Activated CD4-positive, alpha-beta T cell treated with anti-CD3 and anti-CD28 coated beads, Interleukin-2, Interleukin-4, amounts not matched to agents 100 ng/mL and 50 ng/mL, durations not matched to agents 16 hours and 8 hours (primary cell): ENCODE measurements around the gene SLC26A1.

Experiments used
- DNase-seq: peaks from one replicate; pipeline ENCODE4 v3.0.0-alpha.2; 2020; ENCODE audit warnings: low spot score

Gene SLC26A1

DNA sequence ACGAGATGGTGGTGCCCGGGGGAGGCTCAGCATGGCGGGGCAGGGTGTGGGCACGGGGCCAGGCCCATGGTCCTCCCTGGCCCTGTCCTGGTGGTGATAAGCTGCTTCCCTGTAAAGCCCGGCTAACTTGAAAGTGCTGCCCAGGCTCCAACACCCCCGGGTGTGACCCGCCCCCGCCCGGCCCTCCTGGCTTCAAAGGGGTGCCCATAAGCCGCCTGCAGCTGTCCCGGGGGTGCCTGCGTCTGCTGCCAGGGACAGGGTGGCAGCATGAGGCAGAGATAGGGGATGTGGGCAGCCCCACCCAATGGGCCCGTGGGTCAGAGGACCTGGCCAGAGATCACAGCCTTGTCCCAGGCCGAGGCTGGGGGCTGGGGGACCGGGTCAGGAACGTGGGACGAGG is 36.3 kb upstream of the SLC26A1 start:
- DNase-seq, result no peak

GRCh38 chr4:1028574-1029220 is 35.5 kb upstream of the SLC26A1 start:
- DNase-seq, result no peak

DNA sequence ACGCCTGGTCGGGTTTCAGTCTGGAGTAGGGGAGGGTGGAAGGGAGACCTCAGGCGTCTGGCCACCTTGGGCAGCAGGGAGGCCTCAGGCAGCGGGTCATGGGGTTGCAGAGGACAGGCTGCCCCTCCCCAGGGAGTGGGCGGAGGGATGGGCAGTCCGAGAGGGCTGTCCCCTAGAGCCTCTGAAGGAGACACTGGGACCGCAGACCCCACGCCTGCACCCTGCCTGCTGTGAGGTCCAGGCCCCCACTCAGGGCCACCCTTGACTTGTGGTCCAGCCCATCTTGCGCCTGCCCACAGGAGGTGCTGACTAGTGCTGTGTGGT is 34.7 kb upstream of the SLC26A1 start:
- DNase-seq, result no peak

GRCh38 chr4:1027219-1027914 is 34.2 kb upstream of the SLC26A1 start:
- DNase-seq, result no peak

- peak; percentile 17 for DNase-seq
These were observed 32.9 kb upstream of the SLC26A1 start for GRCh38 chr4:1026115-1026514.

DNA sequence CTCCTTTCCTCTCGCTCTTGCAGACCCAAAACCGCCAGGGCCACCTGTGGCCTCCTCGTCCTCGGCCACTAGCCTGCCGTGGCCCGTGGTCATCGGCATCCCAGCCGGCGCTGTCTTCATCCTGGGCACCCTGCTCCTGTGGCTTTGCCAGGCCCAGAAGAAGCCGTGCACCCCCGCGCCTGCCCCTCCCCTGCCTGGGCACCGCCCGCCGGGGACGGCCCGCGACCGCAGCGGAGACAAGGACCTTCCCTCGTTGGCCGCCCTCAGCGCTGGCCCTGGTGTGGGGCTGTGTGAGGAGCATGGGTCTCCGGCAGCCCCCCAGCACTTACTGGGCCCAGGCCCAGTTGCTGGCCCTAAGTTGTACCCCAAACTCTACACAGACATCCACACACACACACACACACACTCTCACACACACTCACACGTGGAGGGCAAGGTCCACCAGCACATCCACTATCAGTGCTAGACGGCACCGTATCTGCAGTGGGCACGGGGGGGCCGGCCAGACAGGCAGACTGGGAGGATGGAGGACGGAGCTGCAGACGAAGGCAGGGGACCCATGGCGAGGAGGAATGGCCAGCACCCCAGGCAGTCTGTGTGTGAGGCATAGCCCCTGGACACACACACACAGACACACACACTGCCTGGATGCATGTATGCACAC is 31.8 kb upstream of the SLC26A1 start:
- no peak for DNase-seq

DNA sequence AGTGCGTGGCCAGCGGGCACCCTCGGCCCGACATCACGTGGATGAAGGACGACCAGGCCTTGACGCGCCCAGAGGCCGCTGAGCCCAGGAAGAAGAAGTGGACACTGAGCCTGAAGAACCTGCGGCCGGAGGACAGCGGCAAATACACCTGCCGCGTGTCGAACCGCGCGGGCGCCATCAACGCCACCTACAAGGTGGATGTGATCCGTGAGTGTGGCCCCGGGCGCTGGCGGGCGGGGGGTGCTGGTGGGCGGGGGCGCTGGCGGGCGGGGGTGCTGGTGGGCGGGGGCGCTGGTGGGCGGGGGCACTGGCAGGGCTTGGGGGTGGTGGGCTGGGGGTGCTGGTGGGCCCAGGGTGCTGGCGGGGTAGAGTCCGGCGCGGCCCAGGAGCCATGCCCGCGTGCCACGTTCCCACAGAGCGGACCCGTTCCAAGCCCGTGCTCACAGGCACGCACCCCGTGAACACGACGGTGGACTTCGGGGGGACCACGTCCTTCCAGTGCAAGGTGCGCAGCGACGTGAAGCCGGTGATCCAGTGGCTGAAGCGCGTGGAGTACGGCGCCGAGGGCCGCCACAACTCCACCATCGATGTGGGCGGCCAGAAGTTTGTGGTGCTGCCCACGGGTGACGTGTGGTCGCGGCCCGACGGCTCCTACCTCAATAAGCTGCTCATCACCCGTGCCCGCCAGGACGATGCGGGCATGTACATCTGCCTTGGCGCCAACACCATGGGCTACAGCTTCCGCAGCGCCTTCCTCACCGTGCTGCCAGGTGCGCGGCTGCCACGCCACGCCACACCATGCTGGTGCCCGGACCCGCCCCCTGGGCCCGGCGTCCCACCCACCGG is 30.9 kb upstream of the SLC26A1 start:
- no peak for DNase-seq

DNA sequence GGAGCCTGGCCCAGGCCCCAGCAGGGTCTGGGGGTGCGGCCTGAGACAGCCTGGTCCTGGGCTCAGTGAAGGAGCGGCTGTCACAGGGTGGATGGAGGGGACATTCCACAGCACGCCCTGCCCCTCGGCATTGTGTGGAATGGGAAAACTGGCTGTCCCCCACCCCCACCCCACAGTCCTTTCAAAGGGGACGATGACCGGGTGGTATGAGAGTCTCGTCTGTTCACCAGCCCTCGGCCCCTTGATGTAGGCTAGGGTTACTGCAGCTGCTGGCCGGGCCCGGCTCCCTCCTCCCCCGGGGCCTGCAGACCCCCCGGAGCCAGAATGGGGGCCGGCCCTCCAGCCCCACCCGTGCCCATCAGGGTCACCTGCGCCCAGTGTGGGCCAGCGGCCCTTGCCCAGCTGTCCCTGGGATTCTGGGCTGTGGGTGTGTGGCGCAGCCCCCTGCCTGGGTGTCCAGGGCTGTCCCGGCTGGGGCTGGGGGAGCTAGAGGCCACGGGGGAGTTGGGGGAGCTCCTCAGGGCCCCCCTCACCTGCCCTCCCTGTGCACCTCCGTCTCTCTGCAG is 30.0 kb upstream of the SLC26A1 start:
- DNase-seq, result no peak

- no peak for DNase-seq
These were observed 29.5 kb upstream of the SLC26A1 start for GRCh38 chr4:1022739-1023066.

DNA sequence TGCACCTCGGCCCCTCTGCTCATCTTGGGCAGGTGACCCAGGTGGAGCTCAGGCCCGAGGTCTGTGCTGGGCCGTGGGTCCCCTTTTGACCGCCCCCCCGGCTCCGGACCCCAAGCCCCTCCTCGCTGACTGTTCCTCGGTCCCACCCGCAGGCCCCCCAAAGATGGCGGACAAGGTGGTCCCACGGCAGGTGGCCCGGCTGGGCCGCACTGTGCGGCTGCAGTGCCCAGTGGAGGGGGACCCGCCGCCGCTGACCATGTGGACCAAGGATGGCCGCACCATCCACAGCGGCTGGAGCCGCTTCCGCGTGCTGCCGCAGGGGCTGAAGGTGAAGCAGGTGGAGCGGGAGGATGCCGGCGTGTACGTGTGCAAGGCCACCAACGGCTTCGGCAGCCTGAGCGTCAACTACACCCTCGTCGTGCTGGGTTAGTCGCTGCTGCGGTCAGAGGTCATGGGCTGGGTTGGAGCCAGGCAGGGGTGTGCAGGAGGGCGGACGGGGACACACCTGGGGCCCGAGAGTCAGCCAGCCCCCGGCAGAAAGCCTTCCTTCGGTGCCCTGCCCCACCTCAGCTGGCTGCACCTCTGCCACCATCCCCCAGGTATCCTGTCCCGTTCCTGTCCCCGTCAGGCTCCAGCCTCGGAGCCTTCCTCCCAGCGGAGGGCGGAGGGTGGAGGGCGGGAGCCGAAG is 29.0 kb upstream of the SLC26A1 start:
- no peak for DNase-seq

DNA sequence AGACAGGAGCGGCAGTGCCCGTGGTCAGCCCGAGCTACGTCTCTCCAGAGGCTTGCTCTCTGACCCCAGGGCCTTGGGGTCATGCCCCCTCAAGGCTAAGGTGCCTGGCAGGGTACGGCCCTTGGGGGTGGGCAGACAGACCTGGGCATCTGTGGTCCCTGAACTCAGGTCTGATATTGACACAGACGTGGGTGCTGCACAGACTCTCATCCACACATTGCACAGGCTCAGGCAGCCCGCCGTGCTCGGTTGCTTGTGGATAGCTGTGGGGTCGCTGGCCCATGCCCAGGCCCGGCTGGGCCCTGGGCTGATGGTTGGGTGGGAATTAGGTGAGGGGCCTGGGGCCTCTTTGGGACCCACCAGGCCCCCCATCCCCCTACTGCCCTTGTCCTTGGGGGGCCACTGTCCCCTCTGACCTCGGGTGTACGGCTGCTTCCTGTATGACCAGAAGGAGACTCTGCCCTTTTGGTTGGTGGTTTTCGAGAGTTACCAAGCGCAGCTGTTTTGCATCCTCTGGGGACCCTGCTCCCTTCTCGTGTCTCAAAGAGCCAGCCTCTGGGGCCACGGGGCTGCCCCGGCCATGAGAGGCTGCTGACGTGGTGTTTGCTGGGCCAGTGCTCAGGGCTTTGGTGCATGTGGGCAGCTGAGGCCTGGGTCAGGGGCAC is 28.3 kb upstream of the SLC26A1 start:
- DNase-seq, result no peak

DNA sequence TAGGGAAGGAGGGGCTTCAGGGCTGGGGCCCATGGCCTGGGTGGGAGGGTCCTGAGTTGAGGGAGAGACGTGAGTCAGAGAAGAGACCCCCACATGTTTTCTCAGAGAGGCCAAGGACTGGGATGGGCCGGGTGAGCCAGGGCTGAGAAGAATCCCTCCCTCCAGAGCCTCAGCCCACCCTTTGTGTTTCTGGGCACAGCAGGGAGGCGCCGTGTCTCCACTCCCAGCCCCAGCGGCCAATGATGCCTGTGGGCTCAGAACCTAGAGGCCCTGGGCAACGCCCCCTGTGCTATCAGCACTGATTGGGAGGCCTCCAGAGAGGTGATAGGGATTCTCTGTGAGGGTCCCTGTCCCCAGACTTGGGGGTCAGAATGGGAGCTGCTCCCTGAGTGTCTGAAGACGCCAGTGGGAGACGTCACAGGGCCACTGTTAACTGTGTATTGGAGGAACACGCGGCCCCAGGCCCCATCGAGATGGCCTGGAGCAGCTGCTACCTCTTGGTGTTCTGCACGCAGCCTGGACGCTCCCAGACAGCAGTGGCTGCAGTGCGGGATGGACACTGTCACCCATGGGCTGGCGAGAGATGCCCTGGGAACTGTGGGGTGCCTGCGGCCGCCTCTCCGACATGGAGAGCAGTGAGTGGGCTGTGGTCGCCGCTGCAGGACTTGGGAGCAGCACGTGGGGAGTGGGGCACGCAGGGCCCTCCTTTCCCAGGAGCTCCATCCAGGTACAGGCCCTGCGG is 26.7 kb upstream of the SLC26A1 start:
- no peak for DNase-seq

DNA sequence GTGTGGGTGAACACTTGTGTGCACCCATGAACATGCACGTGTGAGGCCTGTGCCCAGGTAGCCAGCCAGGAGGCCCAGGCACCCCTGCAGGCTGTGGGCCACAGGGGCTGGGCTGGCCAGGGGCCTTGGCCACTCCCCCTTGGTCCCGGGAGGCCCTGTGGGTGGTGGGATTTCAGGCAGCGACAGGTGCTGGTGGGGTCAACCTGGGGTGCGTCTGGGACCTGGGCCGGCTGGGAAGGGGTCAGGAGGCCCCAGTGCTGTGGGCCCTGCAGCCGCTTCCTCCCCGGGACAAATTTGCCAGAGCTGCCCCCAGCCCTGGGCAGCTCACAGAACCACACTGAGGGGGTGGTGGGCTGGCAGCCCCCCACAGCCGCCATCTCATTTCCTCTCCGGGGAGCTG is 26.1 kb upstream of the SLC26A1 start:
- no peak for DNase-seq

DNA sequence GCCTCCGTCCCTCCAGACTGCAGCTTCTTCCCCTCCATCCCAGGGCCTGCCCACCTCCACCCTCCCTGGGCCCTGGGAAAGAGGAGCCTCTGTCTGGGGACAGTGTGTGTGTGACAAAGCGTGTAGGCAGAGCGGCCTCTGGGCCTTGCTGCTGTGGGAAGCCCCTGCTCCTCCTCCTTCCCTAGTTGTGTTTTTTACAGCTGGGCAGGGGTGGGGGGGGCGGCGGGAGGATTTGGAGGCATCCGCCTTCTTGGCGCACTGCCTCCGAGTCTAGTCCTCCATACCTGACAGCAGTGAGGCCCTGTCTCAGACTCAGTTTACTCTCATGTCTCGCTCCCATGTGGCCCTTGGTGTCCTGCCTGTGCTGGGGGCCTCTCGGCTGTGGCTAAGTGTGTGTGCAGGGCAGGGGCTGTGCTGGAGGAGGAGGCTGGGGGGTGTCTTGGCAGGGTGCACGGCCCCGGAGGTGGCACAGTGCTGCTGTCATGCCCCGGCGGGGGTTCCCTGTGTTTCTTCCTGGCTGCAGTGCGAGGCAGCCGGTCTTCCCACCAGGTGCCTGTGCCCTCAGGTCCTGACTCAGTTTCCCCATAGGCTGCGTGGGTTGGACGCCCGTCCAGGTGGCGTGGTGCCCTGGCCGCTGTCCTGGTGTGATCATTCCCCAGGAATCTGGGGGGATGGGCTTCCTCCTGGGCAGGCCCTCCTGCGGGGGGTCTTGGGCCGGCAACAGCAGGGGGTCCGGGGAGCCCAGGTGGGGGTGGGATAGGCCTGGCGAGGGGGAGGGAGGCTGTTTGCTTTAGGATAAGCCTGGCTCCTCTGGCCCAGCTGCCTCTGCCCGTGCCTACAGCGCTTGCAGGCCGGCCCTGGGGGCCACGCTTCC is 25.2 kb upstream of the SLC26A1 start:
- DNase-seq, result no peak

DNA sequence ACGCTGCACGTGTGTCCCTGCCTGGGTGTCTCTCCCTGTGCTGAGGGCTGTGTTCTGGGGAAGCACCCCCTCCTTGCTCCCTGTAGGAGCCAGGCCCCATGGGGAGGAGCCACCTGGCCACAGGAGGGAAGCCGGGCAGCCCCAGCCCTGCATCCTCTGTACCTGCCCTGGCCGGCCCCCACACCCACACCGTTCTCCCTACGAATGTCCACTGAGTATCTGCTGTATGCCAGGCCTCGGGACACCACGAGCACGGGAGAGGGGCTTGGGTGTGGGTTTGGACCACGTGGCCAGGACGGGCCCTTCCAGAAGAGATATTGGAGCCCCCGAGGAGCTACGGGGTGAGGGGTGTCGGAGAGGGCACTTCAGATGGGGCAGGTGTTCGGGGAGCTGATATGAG is 24.5 kb upstream of the SLC26A1 start:
- DNase-seq, result no peak

DNA sequence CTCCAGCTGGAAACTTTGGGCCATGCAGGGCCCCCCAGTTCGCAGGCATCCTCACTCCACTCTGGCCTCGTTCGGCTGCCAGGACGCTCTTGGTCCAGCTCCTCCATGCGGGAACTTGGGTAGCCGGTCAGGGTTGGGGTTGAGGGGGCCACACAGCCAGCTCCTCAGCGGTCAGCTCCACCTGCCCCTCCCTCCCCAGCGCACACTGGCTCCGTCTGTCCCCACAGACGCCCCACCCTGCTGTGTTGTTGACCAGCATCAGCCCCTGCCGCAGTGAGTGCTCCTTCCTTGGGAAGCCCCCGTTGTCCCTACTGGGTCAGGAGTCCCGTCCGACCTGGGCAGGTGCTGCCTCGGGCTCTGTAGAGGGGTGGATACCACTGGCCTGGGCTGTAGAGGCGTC is 24.0 kb upstream of the SLC26A1 start:
- DNase-seq, result no peak

DNA sequence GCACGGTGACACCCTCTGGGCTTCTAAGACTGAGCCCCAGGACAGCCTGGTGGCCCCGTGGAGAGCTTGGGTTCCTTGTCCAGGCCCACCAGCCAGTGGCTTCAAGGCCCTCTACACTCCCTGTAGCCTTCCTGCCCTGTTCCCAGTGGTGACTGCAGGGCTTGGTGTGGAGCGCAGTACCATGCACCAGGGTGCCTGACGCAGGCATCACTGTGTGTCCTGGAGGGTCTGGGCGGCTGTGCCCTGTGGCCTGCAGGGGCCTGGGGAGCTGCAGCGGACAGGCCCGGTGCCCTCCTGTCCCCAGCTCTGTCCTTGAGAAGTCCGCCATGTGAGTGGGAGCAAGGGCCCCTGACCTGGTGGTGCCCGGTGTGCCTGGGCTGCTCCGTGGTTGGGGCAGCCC is 22.5 kb upstream of the SLC26A1 start:
- no peak for DNase-seq

DNA sequence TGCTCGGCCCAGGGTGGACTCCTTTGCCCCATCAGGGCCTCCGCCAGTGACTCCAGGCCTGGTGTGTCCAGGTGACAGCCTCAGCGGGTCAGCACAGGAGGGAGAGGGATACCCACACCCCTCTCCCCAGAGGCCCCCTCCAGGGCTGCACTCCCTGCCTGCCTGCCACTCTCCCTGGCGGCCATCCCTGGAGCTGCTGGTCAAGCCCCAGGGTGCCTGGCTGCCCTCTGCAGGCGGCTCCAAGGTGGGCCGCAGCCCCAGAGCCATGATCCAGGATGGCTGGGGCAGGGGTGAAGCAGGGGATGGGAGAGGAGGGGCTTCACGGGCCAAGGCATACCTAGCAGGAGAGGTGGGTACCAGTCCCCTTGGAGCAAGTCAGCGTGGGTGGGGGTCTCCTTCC is 22.0 kb upstream of the SLC26A1 start:
- DNase-seq, result no peak

DNA sequence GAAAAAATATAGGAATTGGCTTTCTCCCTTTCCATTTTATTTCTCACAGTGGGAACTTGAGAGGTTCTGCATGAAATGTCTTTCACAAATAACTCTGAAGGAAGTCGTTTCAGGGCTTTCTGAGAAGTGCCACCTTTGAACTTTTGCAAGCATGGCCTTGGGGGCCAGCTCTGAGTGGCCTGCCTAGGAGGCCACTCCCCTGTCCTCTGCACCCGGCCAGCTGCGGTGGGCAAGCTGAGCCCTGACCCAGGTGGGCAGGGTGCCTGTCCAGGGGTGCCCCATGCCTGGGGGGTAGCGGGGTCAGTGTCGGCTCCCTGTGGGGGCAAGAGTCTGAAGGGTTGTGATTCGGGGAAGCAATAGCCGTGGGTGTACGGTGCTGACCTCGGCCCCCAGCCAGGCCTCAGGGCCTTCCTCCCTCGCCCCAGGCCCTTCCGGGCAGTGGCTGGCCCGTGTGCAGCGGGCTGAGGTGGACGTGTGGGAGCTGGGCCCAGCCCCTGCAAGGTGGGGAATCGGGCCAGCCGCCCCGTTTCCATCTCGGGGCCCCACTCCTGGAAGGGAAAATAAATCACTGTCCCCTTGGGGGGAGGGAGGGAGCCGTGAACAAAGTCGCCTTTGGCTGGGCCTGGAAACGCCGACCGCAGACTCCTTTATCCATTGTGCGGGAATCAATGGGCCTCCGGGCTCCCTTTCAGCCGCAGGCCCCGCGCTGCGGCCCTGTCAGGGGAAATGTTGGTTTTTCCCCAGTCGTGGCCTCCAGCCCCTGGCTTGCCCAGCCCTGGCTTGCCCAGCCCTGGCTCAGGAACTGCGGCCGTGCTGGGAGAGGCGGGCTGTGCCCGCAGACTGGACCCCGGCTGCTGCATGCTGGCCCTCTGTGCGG is 21.3 kb upstream of the SLC26A1 start:
- no peak for DNase-seq
